Right lobe of liver (tissue), 6 donors: ENCODE measurements around the gene LDHB. TPM values are rescaled to one million over a fixed set of nuclear protein-coding genes. Genes with fewer than 3 reads are reported as not detected.

Experiments used
- ATAC-seq, 4 donors: fragments of 200-7000 bp; cut with Tn5 transposase; one replicate each; pipeline ENCODE4 v1.9.1; 2020; ENCODE audit warnings: mild to moderate bottlenecking in 4 of 4, moderate library complexity in 4 of 4
- DNase-seq, 3 donors: peaks; one replicate each; pipeline ENCODE4 v3.0.0-alpha.2; 2020
- H3K27ac ChIP-seq, 3 donors: fragments of 200-600 bp; one replicate each; pipeline ENCODE4 v1.8.0; 2022
- H3K27me3 ChIP-seq, 2 donors: fragments of 200-600 bp; one replicate each; pipeline ENCODE4 v1.8.0; 2022
- H3K36me3 ChIP-seq, 4 donors: fragments of 200-600 bp; sonication (generic) in 1 of 4; one replicate each; pipeline versions ENCODE4 v1.5.1 to v1.8.0; 2017 to 2022; ENCODE audit warnings: control low read depth in 1 of 4
- H3K4me1 ChIP-seq, 4 donors: fragments of 200-600 bp; sonication (generic) in 1 of 4; one replicate each; pipeline versions ENCODE4 v1.5.1 to v1.8.0; 2017 to 2022; ENCODE audit warnings: control low read depth in 1 of 4
- H3K4me3 ChIP-seq, 3 donors: fragments of 200-600 bp; one replicate each; pipeline ENCODE4 v1.8.0; 2022
- H3K9me3 ChIP-seq, 4 donors: fragments of 200-600 bp; sonication (generic) in 1 of 4; one replicate each; pipeline versions ENCODE4 v1.5.1 to v1.8.0; 2017 to 2022; ENCODE audit warnings: control low read depth in 1 of 4
- CTCF ChIP-seq, 4 donors: fragments of 200-600 bp in 3 of 4; fragments of 450-650 bp in 1 of 4; IDR thresholded peaks; one replicate each; pipeline versions ENCODE4 v1.5.1 to v1.8.0; 2016 to 2022; ENCODE audit warnings: antibody characterized with exemption in 4 of 4, mild to moderate bottlenecking in 2 of 4
- POLR2A ChIP-seq: fragments of 450-650 bp; IDR thresholded peaks from one replicate; pipeline ENCODE4 v1.6.1; 2017; ENCODE audit warnings: antibody characterized with exemption, mild to moderate bottlenecking
- WGBS: methylation state at CpG from one replicate; pipeline ENCODE4 v1.1.6; 2018; ENCODE audit warnings: low coverage, low lambda C conversion rate; ENCODE audit not compliant: insufficient coverage; ENCODE audit errors: missing lambda C conversion rate; 5-methylcytosine and 5-hydroxymethylcytosine counted together
- intact Hi-C, 2 donors: fragments of 100-400 bp; cut with DNase I; formaldehyde crosslinking; loops; one replicate each; pipeline versions ENCODE4 v1.11.2 to v1.14.1; 2022
- total RNA-seq, 6 experiments: library from RNA; depleted of rRNA in 2 of 6; stranded (reverse); fragments of >200 nt in 2 of 6; fragmentation: NEBNext Ultra II Directional in 3 of 6; extraction: Animal tissue kit (Norgen Biotek cat#: 25700) in 3 of 6; gene quantifications; one replicate each; pipeline versions ENCODE4 v1.1.0 to v1.2.4, GENCODE V29; 2016 to 2023
- donor health status: DM: no; HTN: yes; CAD: no.
- donor health status: DM: no; HTN: no; CAD: no.
- donor health status: DM: no; HTN: no; CAD: no.
- donor health status: DM: no; HTN: yes; CAD: no.
- donor health status: DM: no; HTN: yes; CAD: no.

The LDHB gene
- total RNA-seq, 6 experiments from 2014 or later = 12.4 to 28.1 (median 17.8) TPM

- H3K27ac ChIP-seq = no peak overlapping the region
- no peak overlapping the region for H3K4me3 ChIP-seq
- WGBS = 42% methylated on average over 2 of the region's 2 CpGs
- no peaks in the 10 kb centered on the region for H3K36me3 ChIP-seq
- DNase-seq (no peak), ATAC-seq (no peak)
- peaks cover 0 to 20% (median 0%) of the 10 kb centered on the region in 4 donors for H3K4me1 ChIP-seq
- no peaks in the 10 kb centered on the region for H3K9me3 ChIP-seq
- no peak for TF ChIP-seq POLR2A
- TF ChIP-seq CTCF (IDR thresholded peaks at IDR 0.05) = no peak
- no peaks in the 10 kb centered on the region for H3K27me3 ChIP-seq
- intact Hi-C loops = loop anchor here in 1 of 2 donors (10.0 kb wide), 1 partner anchor 60 kb away; no protein-coding TSS in a partner anchor
Observed at GRCh38 chr12:21614506-21614905, 43.1 kb downstream of the LDHB start.

GRCh38 chr12:21613931-21614330, 43.7 kb downstream of the LDHB start:
- no peaks in the 10 kb centered on the region for H3K36me3 ChIP-seq
- DNase-seq (no peak), ATAC-seq (peak; percentile 60 to 83 (median 72))
- TF ChIP-seq POLR2A (no peak), CTCF (IDR thresholded peaks at IDR 0.05) (peak; percentile 29 to 50 (median 36))
- no peaks in the 10 kb centered on the region for H3K9me3 ChIP-seq
- H3K27me3 ChIP-seq = no peaks in the 10 kb centered on the region
- intact Hi-C loops = loop anchor here in 1 of 2 donors (10.0 kb wide), 1 partner anchor 61 kb away; no protein-coding TSS in a partner anchor
- H3K27ac ChIP-seq = no peak overlapping the region
- no peak overlapping the region for H3K4me3 ChIP-seq
- 25% methylated on average over 2 of the region's 2 CpGs for WGBS
- peaks cover 0 to 20% (median 0%) of the 10 kb centered on the region in 4 donors for H3K4me1 ChIP-seq

GRCh38 chr12:21608196-21608595, 49.4 kb downstream of the LDHB start:
- H3K9me3 ChIP-seq = no peaks in the 10 kb centered on the region
- H3K4me3 ChIP-seq = no peak overlapping the region
- TF ChIP-seq POLR2A (no peak), CTCF (IDR thresholded peaks at IDR 0.05) (no peak)
- intact Hi-C loops = no loop called here
- DNase-seq (no peak), ATAC-seq (no peak)
- H3K36me3 ChIP-seq = no peaks in the 10 kb centered on the region
- H3K4me1 ChIP-seq = peaks cover 0 to 7% (median 3%) of the 10 kb centered on the region in 4 donors
- no peaks in the 10 kb centered on the region for H3K27me3 ChIP-seq
- H3K27ac ChIP-seq = no peak overlapping the region

- peak in 3 of 4 donors; percentile 26 to 34 (median 29) for ATAC-seq
- intact Hi-C loops = no loop called here
- DNase-seq = no peak
- WGBS = 27% methylated on average over 2 of the region's 2 CpGs
- peaks cover 0 to 7% (median 3%) of the 10 kb centered on the region in 4 donors for H3K4me1 ChIP-seq
- H3K36me3 ChIP-seq = no peaks in the 10 kb centered on the region
- H3K27ac ChIP-seq = no peak overlapping the region
- no peak overlapping the region for H3K4me3 ChIP-seq
- TF ChIP-seq POLR2A = no peak
- peak; percentile 43 to 55 (median 52) for TF ChIP-seq CTCF (IDR thresholded peaks at IDR 0.05)
- no peaks in the 10 kb centered on the region for H3K9me3 ChIP-seq
- no peaks in the 10 kb centered on the region for H3K27me3 ChIP-seq
Observed at GRCh38 chr12:21607701-21608100, 49.9 kb downstream of the LDHB start.

GRCh38 chr12:21606175-21606574, 51.5 kb downstream of the LDHB start:
- no peak for DNase-seq
- Histone ChIP-seq H3K4me3 (no peak overlapping the region), H3K27ac (no peak overlapping the region), H3K4me1 (peaks cover 0 to 14% (median 3%) of the 10 kb centered on the region in 4 donors), H3K36me3 (no peaks in the 10 kb centered on the region), H3K9me3 (no peaks in the 10 kb centered on the region), H3K27me3 (no peaks in the 10 kb centered on the region)
- WGBS = 58% methylated on average over 1 of the region's 1 CpG
- TF ChIP-seq POLR2A (no peak), CTCF (IDR thresholded peaks at IDR 0.05) (no peak)
- ATAC-seq = no peak
- intact Hi-C loops = no loop called here
